Naive thymus-derived CD4-positive, alpha-beta T cell (primary cell): ENCODE results near the gene GAPVD1. TPM values are rescaled to one million over a fixed set of nuclear protein-coding genes. Genes with fewer than 3 reads are reported as not detected.

Experiments
- ATAC-seq: fragments of 150-1000 bp; cut with Tn5 transposase; 2 replicates; pipeline ENCODE4 v1.10.0; 2021; ENCODE audit warnings: mild to moderate bottlenecking, moderate library complexity
- CTCF ChIA-PET: fragments of 350-600 bp; sonication (Branson Sonifier 250); formaldehyde crosslinking; loops from one replicate; lab custom pipeline; 2021; ENCODE audit warnings: antibody characterized with exemption; lab: Charles Lee
- POLR2A ChIA-PET: fragments of 350-600 bp; sonication (Branson Sonifier 250); formaldehyde crosslinking; loops from one replicate; lab custom pipeline; 2021; ENCODE audit warnings: antibody characterized with exemption, inconsistent platforms; lab: Charles Lee
- DNase-seq, 9 donors: peaks; one replicate each; pipeline versions ENCODE4 v3.0.0 to v3.0.0-alpha.2; 2020 to 2022; ENCODE audit warnings: mixed read lengths in 1 of 9
- H3K27ac ChIP-seq: one replicate; pipeline ENCODE4 v1.7.0; 2013; ENCODE audit warnings: mild to moderate bottlenecking, low read depth, low read length, moderate library complexity
- H3K27me3 ChIP-seq, 2 donors: one replicate each; pipeline ENCODE4 v1.7.0; 2013; ENCODE audit warnings: low read length in 2 of 2, mild to moderate bottlenecking in 2 of 2, moderate library complexity in 2 of 2; ENCODE audit not compliant: control insufficient read depth in 2 of 2, insufficient read depth in 2 of 2
- H3K36me3 ChIP-seq, 3 experiments: 1 replicate in 2 of 3; 2 replicates in 1 of 3; pipeline ENCODE4 v1.7.0; 2013; ENCODE audit warnings: low read length in 3 of 3, mild to moderate bottlenecking in 3 of 3, moderate library complexity in 1 of 3; ENCODE audit not compliant: insufficient read depth in 3 of 3, control insufficient read depth in 2 of 3
- H3K4me1 ChIP-seq, 2 donors: one replicate each; pipeline ENCODE4 v1.7.0; 2013; ENCODE audit warnings: low read length in 2 of 2, mild to moderate bottlenecking in 2 of 2, moderate library complexity in 1 of 2; ENCODE audit not compliant: control insufficient read depth in 2 of 2, insufficient read depth in 2 of 2
- H3K4me3 ChIP-seq: 2 replicates; pipeline ENCODE4 v1.7.0; 2013; ENCODE audit warnings: mild to moderate bottlenecking, low read length
- H3K9me3 ChIP-seq, 3 experiments: 1 replicate in 2 of 3; 2 replicates in 1 of 3; pipeline ENCODE4 v1.7.0; 2013; ENCODE audit warnings: low read length in 3 of 3; ENCODE audit not compliant: control insufficient read depth in 2 of 3
- H3K27ac Mint-ChIP-seq, 9 donors: one replicate each; pipeline ENCODE4 v1.8.0; 2020 to 2022; ENCODE audit warnings: mixed read lengths in 9 of 9, mild to moderate bottlenecking in 8 of 9, moderate library complexity in 5 of 9, inconsistent platforms in 2 of 9
- H3K27me3 Mint-ChIP-seq, 5 donors: one replicate each; pipeline ENCODE4 v1.8.0; 2021 to 2022; ENCODE audit warnings: mixed read lengths in 5 of 5, mild to moderate bottlenecking in 1 of 5
- H3K36me3 Mint-ChIP-seq, 5 donors: one replicate each; pipeline ENCODE4 v1.8.0; 2020 to 2022; ENCODE audit warnings: mixed read lengths in 5 of 5, mild to moderate bottlenecking in 3 of 5, inconsistent platforms in 1 of 5
- H3K4me1 Mint-ChIP-seq, 7 donors: one replicate each; pipeline ENCODE4 v1.8.0; 2020 to 2022; ENCODE audit warnings: mixed read lengths in 7 of 7, mild to moderate bottlenecking in 3 of 7, inconsistent platforms in 1 of 7
- H3K4me3 Mint-ChIP-seq, 10 donors: one replicate each; pipeline ENCODE4 v1.8.0; 2020 to 2022; ENCODE audit warnings: mild to moderate bottlenecking in 10 of 10, mixed read lengths in 10 of 10, moderate library complexity in 6 of 10, inconsistent platforms in 2 of 10
- H3K9me3 Mint-ChIP-seq, 11 donors: one replicate each; pipeline ENCODE4 v1.8.0; 2020 to 2022; ENCODE audit warnings: mixed read lengths in 11 of 11, mild to moderate bottlenecking in 4 of 11, inconsistent platforms in 1 of 11, moderate library complexity in 1 of 11
- intact Hi-C, 2 donors: fragments of 100-400 bp; cut with micrococcal nuclease; formaldehyde crosslinking; loops; one replicate each; pipeline ENCODE4 v1.15.1; 2023
- polyA plus RNA-seq, 2 donors: library from polyadenylated mRNA; unstranded; fragments of 300-500 nt; fragmentation: Illumina TruSeq; gene quantifications; one replicate each; pipeline ENCODE4 v1.2.3, GENCODE V29; 2021
- total RNA-seq, 6 experiments: library from RNA in 5 of 6; stranded (reverse) in 5 of 6; gene quantifications; 1 replicate in 5 of 6; 2 replicates in 1 of 6; pipeline ENCODE4 v1.2.3 and lab custom pipeline; 2021 to 2026

GAPVD1 gene
- total and polyA plus RNA-seq, 7 experiments from 2014 or later, result 39.6 to 68.9 (median 61.7) TPM

- H3K27me3 Mint-ChIP-seq, result peaks cover 0 to 4% (median 0%) of the 10 kb centered on the region in 5 donors
- no peaks in the 10 kb centered on the region for H3K4me1 Mint-ChIP-seq
- Histone ChIP-seq H3K27ac (no peak overlapping the region), H3K36me3 (no peaks in the 10 kb centered on the region), H3K27me3 (no peaks in the 10 kb centered on the region), H3K4me1 (no peaks in the 10 kb centered on the region), H3K4me3 (no peak overlapping the region), H3K9me3 (no peaks in the 10 kb centered on the region)
- no peaks in the 10 kb centered on the region for H3K36me3 Mint-ChIP-seq
- DNase-seq, result no peak
- no peak overlapping the region for H3K27ac Mint-ChIP-seq
- no peak for ATAC-seq
- ChIA-PET POLR2A (no interaction called here), CTCF (no interaction called here)
- intact Hi-C loops, result no loop called here
- no peak overlapping the region for H3K4me3 Mint-ChIP-seq
- H3K9me3 Mint-ChIP-seq, result no peaks in the 10 kb centered on the region
These were observed 127.4 kb downstream of the GAPVD1 start for GRCh38 chr9:125388978-125389377.

- CTCF ChIA-PET, result no interaction called here
- no peak for DNase-seq
These were observed 130.1 kb downstream of the GAPVD1 start for GRCh38 chr9:125391704-125392103.

GRCh38 chr9:125393426-125393825, 131.8 kb downstream of the GAPVD1 start:
- intact Hi-C loops, result no loop called here
- Histone ChIP-seq H3K4me3 (no peak overlapping the region), H3K27ac (no peak overlapping the region), H3K36me3 (no peaks in the 10 kb centered on the region), H3K9me3 (no peaks in the 10 kb centered on the region), H3K4me1 (no peaks in the 10 kb centered on the region), H3K27me3 (no peaks in the 10 kb centered on the region)
- no peaks in the 10 kb centered on the region for H3K9me3 Mint-ChIP-seq
- H3K4me1 Mint-ChIP-seq, result no peaks in the 10 kb centered on the region
- no peak overlapping the region for H3K4me3 Mint-ChIP-seq
- CTCF ChIA-PET, result no interaction called here
- DNase-seq (no peak), ATAC-seq (no peak)
- H3K27me3 Mint-ChIP-seq, result peaks cover 0 to 2% (median 0%) of the 10 kb centered on the region in 5 donors
- H3K36me3 Mint-ChIP-seq, result no peaks in the 10 kb centered on the region
- POLR2A ChIA-PET, result interaction anchor here (0.6 kb wide), 1 partner anchor 113 kb away, joined by 3 read pairs; no protein-coding TSS in a partner anchor
- no peak overlapping the region for H3K27ac Mint-ChIP-seq

More at GRCh38 chr9:125391704-125392103, 130.1 kb downstream of the GAPVD1 start:
- POLR2A ChIA-PET, result no interaction called here
- H3K4me1 ChIP-seq, result no peaks in the 10 kb centered on the region
- intact Hi-C loops, result no loop called here
- ATAC-seq, result no peak
- H3K27ac ChIP-seq, result no peak overlapping the region
- H3K4me3 ChIP-seq, result no peak overlapping the region
- H3K9me3 ChIP-seq, result no peaks in the 10 kb centered on the region
- H3K4me1 Mint-ChIP-seq, result no peaks in the 10 kb centered on the region
- no peak overlapping the region for H3K27ac Mint-ChIP-seq
- no peaks in the 10 kb centered on the region for H3K36me3 Mint-ChIP-seq
- no peaks in the 10 kb centered on the region for H3K27me3 ChIP-seq
- no peaks in the 10 kb centered on the region for H3K36me3 ChIP-seq
- H3K4me3 Mint-ChIP-seq, result no peak overlapping the region
- peaks cover 0 to 2% (median 0%) of the 10 kb centered on the region in 5 donors for H3K27me3 Mint-ChIP-seq
- no peaks in the 10 kb centered on the region for H3K9me3 Mint-ChIP-seq

GRCh38 chr9:125396799-125397198, 135.2 kb downstream of the GAPVD1 start:
- no peaks in the 10 kb centered on the region for H3K4me1 Mint-ChIP-seq
- Histone ChIP-seq H3K27ac (no peak overlapping the region), H3K4me1 (no peaks in the 10 kb centered on the region)

GRCh38 chr9:125397736-125398135, 136.1 kb downstream of the GAPVD1 start:
- no peaks in the 10 kb centered on the region for H3K9me3 ChIP-seq
- ChIA-PET CTCF (no interaction called here), POLR2A (no interaction called here)
- H3K27ac ChIP-seq, result no peak overlapping the region
- no peak overlapping the region for H3K4me3 Mint-ChIP-seq
- no peak for ATAC-seq
- no peak overlapping the region for H3K4me3 ChIP-seq
- DNase-seq, result no peak
- intact Hi-C loops, result no loop called here
- no peaks in the 10 kb centered on the region for H3K36me3 Mint-ChIP-seq
- H3K4me1 Mint-ChIP-seq, result no peaks in the 10 kb centered on the region
- no peaks in the 10 kb centered on the region for H3K4me1 ChIP-seq
- H3K27me3 Mint-ChIP-seq, result peaks cover 0 to 2% (median 0%) of the 10 kb centered on the region in 5 donors
- H3K27me3 ChIP-seq, result no peaks in the 10 kb centered on the region
- no peaks in the 10 kb centered on the region for H3K9me3 Mint-ChIP-seq
- no peak overlapping the region for H3K27ac Mint-ChIP-seq
- H3K36me3 ChIP-seq, result no peaks in the 10 kb centered on the region

More at GRCh38 chr9:125396799-125397198, 135.2 kb downstream of the GAPVD1 start:
- no peak overlapping the region for H3K4me3 Mint-ChIP-seq
- ChIA-PET CTCF (no interaction called here), POLR2A (no interaction called here)
- no peaks in the 10 kb centered on the region for H3K9me3 Mint-ChIP-seq
- no peak overlapping the region for H3K4me3 ChIP-seq
- DNase-seq, result no peak
- no peaks in the 10 kb centered on the region for H3K27me3 ChIP-seq
- intact Hi-C loops, result no loop called here
- no peak for ATAC-seq
- H3K9me3 ChIP-seq, result no peaks in the 10 kb centered on the region
- H3K36me3 ChIP-seq, result no peaks in the 10 kb centered on the region
- no peaks in the 10 kb centered on the region for H3K36me3 Mint-ChIP-seq
- H3K27ac Mint-ChIP-seq, result no peak overlapping the region
- peaks cover 0 to 2% (median 0%) of the 10 kb centered on the region in 5 donors for H3K27me3 Mint-ChIP-seq

- H3K9me3 Mint-ChIP-seq, result no peaks in the 10 kb centered on the region
- CTCF ChIA-PET, result no interaction called here
- Histone ChIP-seq H3K27ac (no peak overlapping the region), H3K4me1 (no peaks in the 10 kb centered on the region), H3K4me3 (no peak overlapping the region), H3K9me3 (no peaks in the 10 kb centered on the region), H3K36me3 (no peaks in the 10 kb centered on the region), H3K27me3 (no peaks in the 10 kb centered on the region)
- H3K4me1 Mint-ChIP-seq, result no peaks in the 10 kb centered on the region
- peaks cover 0 to 2% (median 0%) of the 10 kb centered on the region in 5 donors for H3K27me3 Mint-ChIP-seq
- ATAC-seq (no peak), DNase-seq (no peak)
- POLR2A ChIA-PET, result no interaction called here
- intact Hi-C loops, result no loop called here
- H3K27ac Mint-ChIP-seq, result no peak overlapping the region
- H3K4me3 Mint-ChIP-seq, result no peak overlapping the region
- H3K36me3 Mint-ChIP-seq, result no peaks in the 10 kb centered on the region
These were observed 136.6 kb downstream of the GAPVD1 start for GRCh38 chr9:125398243-125398642.

GRCh38 chr9:125399165-125399564, 137.5 kb downstream of the GAPVD1 start:
- Mint-ChIP-seq H3K27ac (no peak overlapping the region), H3K36me3 (no peaks in the 10 kb centered on the region), H3K4me1 (no peaks in the 10 kb centered on the region), H3K27me3 (peaks cover 0 to 2% (median 0%) of the 10 kb centered on the region in 5 donors), H3K9me3 (no peaks in the 10 kb centered on the region), H3K4me3 (no peak overlapping the region)
- Histone ChIP-seq H3K27ac (no peak overlapping the region), H3K4me3 (no peak overlapping the region), H3K4me1 (no peaks in the 10 kb centered on the region), H3K9me3 (no peaks in the 10 kb centered on the region), H3K36me3 (no peaks in the 10 kb centered on the region), H3K27me3 (no peaks in the 10 kb centered on the region)
- DNase-seq (no peak), ATAC-seq (no peak)
- ChIA-PET POLR2A (no interaction called here), CTCF (no interaction called here)
- intact Hi-C loops, result no loop called here
